Breast epithelium (tissue), 3 donors: ENCODE results near the gene SUCLG2.

ENCODE experiments used
- CTCF ChIP-seq, 3 donors: fragments of 450-650 bp; IDR thresholded peaks; one replicate each; pipeline ENCODE4 v1.5.1; 2016 to 2017; ENCODE audit warnings: antibody characterized with exemption in 3 of 3, mild to moderate bottlenecking in 3 of 3, moderate library complexity in 3 of 3
- POLR2AphosphoS5 ChIP-seq, 3 donors: sonication (generic); formaldehyde crosslinking; IDR thresholded peaks; one replicate each; pipeline ENCODE4 v1.6.1; 2017; ENCODE audit warnings: antibody characterized with exemption in 3 of 3

GRCh38 chr3:67692621-67693020 is 38.2 kb upstream of the SUCLG2 start:
- TF ChIP-seq POLR2AphosphoS5 (IDR thresholded peaks at IDR 0.05) (no peak), CTCF (IDR thresholded peaks at IDR 0.05) (no peak)
